HUES6 (cell line): Measurements from ENCODE around the gene DNASE1L1.

Experiments used
- H3K27ac ChIP-seq: 2 replicates; pipeline ENCODE4 v1.7.0; 2013; ENCODE audit warnings: low read depth, mild to moderate bottlenecking, low read length, inconsistent platforms
- H3K27me3 ChIP-seq: 2 replicates; pipeline ENCODE4 v1.6.1; 2013; ENCODE audit warnings: low read length; ENCODE audit not compliant: control insufficient read depth, insufficient read depth
- H3K36me3 ChIP-seq: 2 replicates; pipeline ENCODE4 v1.6.1; 2013; ENCODE audit warnings: low read length; ENCODE audit not compliant: control insufficient read depth, insufficient read depth
- H3K4me1 ChIP-seq: 2 replicates; pipeline ENCODE4 v1.6.1; 2013; ENCODE audit warnings: low read length; ENCODE audit not compliant: control insufficient read depth, insufficient read depth
- H3K4me3 ChIP-seq: 2 replicates; pipeline ENCODE4 v1.5.1; 2013; ENCODE audit warnings: low read depth, low read length
- H3K9ac ChIP-seq: one replicate; pipeline ENCODE4 v1.6.1; 2013; ENCODE audit warnings: mild to moderate bottlenecking, low read length
- H3K9me3 ChIP-seq: 2 replicates; pipeline ENCODE4 v1.6.1; 2013; ENCODE audit warnings: low read depth, low read length; ENCODE audit not compliant: control insufficient read depth, insufficient read depth

Gene DNASE1L1

DNA sequence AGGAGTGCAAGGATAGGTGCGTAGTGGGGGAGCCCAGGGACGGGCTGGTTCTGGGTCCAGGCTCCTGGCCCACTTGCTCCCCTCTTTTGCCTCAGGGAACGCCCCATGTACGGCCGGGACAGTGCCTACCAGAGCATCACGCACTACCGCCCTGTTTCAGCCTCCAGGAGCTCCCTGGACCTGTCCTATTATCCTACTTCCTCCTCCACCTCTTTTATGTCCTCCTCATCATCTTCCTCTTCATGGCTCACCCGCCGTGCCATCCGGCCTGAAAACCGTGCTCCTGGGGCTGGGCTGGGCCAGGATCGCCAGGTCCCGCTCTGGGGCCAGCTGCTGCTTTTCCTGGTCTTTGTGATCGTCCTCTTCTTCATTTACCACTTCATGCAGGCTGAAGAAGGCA is 28.3 kb downstream of the DNASE1L1 start:
- Histone ChIP-seq H3K36me3 (peaks cover 20% of the 10 kb centered on the region), H3K27me3 (no peaks in the 10 kb centered on the region), H3K27ac (peak overlapping the region; percentile 98; the same call in 1 of the 2 replicates), H3K9ac (peak overlapping the region; percentile 96), H3K4me3 (peak overlapping the region; percentile 94), H3K9me3 (peaks cover 12% of the 10 kb centered on the region; the same call in 1 of the 2 replicates), H3K4me1 (peaks cover 17% of the 10 kb centered on the region)

GRCh38 chrX:154380153-154380552 is 28.9 kb downstream of the DNASE1L1 start:
- H3K9ac ChIP-seq: peak overlapping the region; percentile 96
- peaks cover 12% of the 10 kb centered on the region; the same call in 1 of the 2 replicates for H3K9me3 ChIP-seq
- peaks cover 20% of the 10 kb centered on the region for H3K36me3 ChIP-seq
- H3K4me3 ChIP-seq: peak overlapping the region; percentile 94
- H3K4me1 ChIP-seq: peaks cover 17% of the 10 kb centered on the region
- no peaks in the 10 kb centered on the region for H3K27me3 ChIP-seq
- H3K27ac ChIP-seq: peak overlapping the region; percentile 98; the same call in 1 of the 2 replicates

DNA sequence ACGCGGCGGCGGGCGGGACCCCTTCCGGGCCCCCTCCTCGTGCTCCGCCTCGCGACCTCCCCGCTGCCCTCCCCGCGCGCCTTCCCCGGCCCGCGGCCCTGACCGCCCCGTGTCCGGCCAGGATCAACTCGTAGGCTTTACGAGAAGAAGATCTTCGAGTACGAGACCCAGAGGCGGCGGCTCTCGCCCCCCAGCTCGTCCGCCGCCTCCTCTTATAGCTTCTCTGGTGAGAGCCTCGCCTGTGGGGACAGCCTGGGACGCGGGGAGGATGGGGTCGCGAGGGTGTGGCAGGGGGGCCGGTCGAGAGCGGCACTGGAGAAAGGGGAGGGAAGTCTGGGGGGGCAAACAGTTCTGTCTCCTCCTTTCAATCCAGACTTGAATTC is 29.5 kb downstream of the DNASE1L1 start:
- Histone ChIP-seq H3K4me1 (peaks cover 19% of the 10 kb centered on the region), H3K36me3 (peaks cover 20% of the 10 kb centered on the region), H3K27me3 (no peaks in the 10 kb centered on the region), H3K4me3 (peak overlapping the region; percentile 94), H3K9ac (peak overlapping the region; percentile 96), H3K9me3 (peaks cover 12% of the 10 kb centered on the region; the same call in 1 of the 2 replicates), H3K27ac (peak overlapping the region; percentile 98)

- peak within 1 kb of the TSS; percentile 94 for H3K4me3 ChIP-seq
- peak within 1 kb of the TSS; percentile 96 for H3K9ac ChIP-seq
- H3K36me3 ChIP-seq: peaks cover 20% of the 10 kb centered on the region
- H3K27ac ChIP-seq: peak within 1 kb of the TSS; percentile 98
- H3K27me3 ChIP-seq: no peaks in the 10 kb centered on the region
- peaks cover 18% of the 10 kb centered on the region for H3K4me1 ChIP-seq
- H3K9me3 ChIP-seq: peaks cover 12% of the 10 kb centered on the region; the same call in 1 of the 2 replicates
Observed at GRCh38 chrX:154378799-154379568, 30.1 kb downstream of the DNASE1L1 start, which contains the start of gene EMD. Gene EMD (plus strand): TSS chrX:154379295. CDS start chrX:154379485, 190 bp downstream.

- H3K36me3 ChIP-seq: peaks cover 20% of the 10 kb centered on the region
- no peaks in the 10 kb centered on the region for H3K27me3 ChIP-seq
- peaks cover 8% of the 10 kb centered on the region; the same call in 1 of the 2 replicates for H3K9me3 ChIP-seq
- H3K4me3 ChIP-seq: peak overlapping the region; percentile 63
- H3K9ac ChIP-seq: peak overlapping the region; percentile 70
- H3K27ac ChIP-seq: peak overlapping the region; percentile 88; the same call in 1 of the 2 replicates
- peaks cover 23% of the 10 kb centered on the region for H3K4me1 ChIP-seq
Observed at GRCh38 chrX:154378059-154378798, 30.8 kb downstream of the DNASE1L1 start.

DNA sequence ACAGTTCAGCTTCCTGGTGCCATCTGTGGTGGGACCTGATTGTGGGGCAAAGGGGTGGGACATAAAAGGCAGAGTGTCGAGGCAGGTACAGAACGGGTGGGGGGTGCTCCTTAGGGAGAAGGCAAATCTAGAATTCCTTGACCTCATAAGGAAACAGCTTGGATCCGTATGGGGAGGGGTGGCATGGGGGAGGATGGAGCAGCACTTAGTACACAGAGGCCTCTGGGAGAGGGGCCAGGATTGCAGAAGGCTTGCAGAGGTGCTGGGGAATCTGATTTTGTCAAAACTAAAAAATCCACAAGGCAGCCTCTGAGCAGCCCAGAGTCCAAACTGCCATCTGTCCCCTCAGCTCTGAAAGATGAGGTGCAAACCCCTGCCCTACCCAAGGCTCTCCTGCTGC is 32.3 kb downstream of the DNASE1L1 start:
- Histone ChIP-seq H3K4me3 (no peak overlapping the region), H3K27ac (no peak overlapping the region), H3K36me3 (peaks cover 16% of the 10 kb centered on the region), H3K9me3 (no peaks in the 10 kb centered on the region; the same call in 1 of the 2 replicates), H3K27me3 (no peaks in the 10 kb centered on the region), H3K9ac (peak overlapping the region; percentile 15), H3K4me1 (peaks cover 36% of the 10 kb centered on the region)

GRCh38 chrX:154375156-154375504 is 33.9 kb downstream of the DNASE1L1 start:
- Histone ChIP-seq H3K4me1 (peaks cover 23% of the 10 kb centered on the region), H3K27ac (no peak overlapping the region; the same call in 1 of the 2 replicates), H3K9ac (peak overlapping the region; percentile 73), H3K9me3 (peaks cover 2% of the 10 kb centered on the region; the same call in 1 of the 2 replicates), H3K36me3 (peaks cover 7% of the 10 kb centered on the region), H3K27me3 (no peaks in the 10 kb centered on the region), H3K4me3 (peak overlapping the region; percentile 55)

DNA sequence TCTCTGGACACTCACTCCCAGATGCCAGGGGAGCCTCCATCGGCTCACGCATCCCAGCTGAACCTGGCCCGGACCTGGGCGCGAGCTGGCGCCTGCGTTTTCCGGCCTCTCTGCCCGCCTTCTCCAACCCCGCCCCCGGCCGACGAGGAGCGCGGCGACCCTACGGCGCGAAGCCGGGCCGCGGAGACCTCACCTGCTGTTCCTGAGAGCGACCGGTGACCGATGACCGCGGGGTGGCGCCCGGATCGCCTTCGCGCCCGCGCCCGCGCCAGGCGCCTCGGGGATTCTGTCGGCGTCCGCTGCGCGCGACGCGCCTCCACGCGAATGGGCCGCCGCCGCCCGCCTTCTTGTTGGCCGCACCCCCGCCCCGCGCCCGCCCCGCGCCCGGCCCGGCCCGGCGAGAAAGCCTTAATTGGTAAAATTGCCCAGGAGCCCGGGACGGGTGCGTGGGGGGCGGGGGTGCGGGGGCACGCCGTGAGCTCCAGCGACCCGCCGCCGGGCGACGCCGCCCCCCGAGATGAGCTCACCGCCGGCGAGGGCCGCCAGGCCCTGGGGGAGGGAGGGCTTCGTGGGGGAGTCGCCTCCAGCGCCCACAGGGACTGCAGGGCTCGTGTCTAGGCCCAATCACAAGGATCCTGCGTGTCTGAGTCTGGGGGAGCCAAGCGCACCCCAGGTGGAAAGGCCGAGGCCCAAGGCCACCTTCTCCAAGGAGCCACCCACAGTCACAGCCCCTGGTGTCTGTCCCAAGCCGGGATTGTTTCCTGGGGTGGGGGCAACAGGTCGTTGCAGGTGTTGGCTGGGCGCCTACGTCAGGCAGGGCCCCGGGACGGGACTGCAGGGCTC is 34.5 kb downstream of the DNASE1L1 start, which contains the start of gene FLNA:
FLNA (minus strand) TSS at position 322 of the 843 bp plus-strand sequence. CDS start 3,389 bp downstream, outside the sequence.
- Histone ChIP-seq H3K9me3 (peaks cover 2% of the 10 kb centered on the region; the same call in 1 of the 2 replicates), H3K27me3 (no peaks in the 10 kb centered on the region), H3K4me1 (peaks cover 23% of the 10 kb centered on the region; the same call in 1 of the 2 replicates), H3K27ac (peak within 1 kb of the TSS; percentile 25; the same call in 1 of the 2 replicates), H3K36me3 (peaks cover 8% of the 10 kb centered on the region), H3K4me3 (peak within 1 kb of the TSS; percentile 55), H3K9ac (peak within 1 kb of the TSS; percentile 84)

GRCh38 chrX:154373340-154374306 is 35.4 kb downstream of the DNASE1L1 start:
- Histone ChIP-seq H3K27ac (peak overlapping the region; percentile 84; the same call in 1 of the 2 replicates), H3K4me1 (peaks cover 25% of the 10 kb centered on the region; the same call in 1 of the 2 replicates), H3K9ac (peak overlapping the region; percentile 84), H3K27me3 (no peaks in the 10 kb centered on the region), H3K4me3 (peak overlapping the region; percentile 50), H3K36me3 (peaks cover 14% of the 10 kb centered on the region), H3K9me3 (peaks cover 2% of the 10 kb centered on the region; the same call in 1 of the 2 replicates)
